Liver (tissue), 3 donors: Measurements from ENCODE around the gene B3GNT2.

Experiments used
- CTCF ChIP-seq: fragments of 150-350 bp; IDR thresholded peaks from 2 replicates; pipeline ENCODE4 v1.5.1; 2017; ENCODE audit warnings: improper control_type of control experiment, low read depth, low read length; ENCODE audit not compliant: missing input control
- FOXA1 ChIP-seq: IDR thresholded peaks from 2 replicates; pipeline ENCODE4 v1.6.1; 2016; ENCODE audit warnings: antibody characterized with exemption
- GABPA ChIP-seq, 2 donors: IDR thresholded peaks in 1 of 2; conservative IDR thresholded peaks in 1 of 2; 2 replicates each; pipeline ENCODE4 v1.6.1; 2016; ENCODE audit warnings: antibody characterized with exemption in 2 of 2, mild to moderate bottlenecking in 1 of 2, moderate library complexity in 1 of 2
- HNF4A ChIP-seq, 2 donors: conservative IDR thresholded peaks; 2 replicates each; pipeline ENCODE4 v1.6.1; 2016; ENCODE audit warnings: antibody characterized with exemption in 2 of 2, mild to moderate bottlenecking in 2 of 2
- JUND ChIP-seq, 2 donors: IDR thresholded peaks; 2 replicates each; pipeline ENCODE4 v1.6.1; 2016; ENCODE audit warnings: antibody characterized with exemption in 2 of 2
- MAX ChIP-seq: IDR thresholded peaks from 2 replicates; pipeline ENCODE4 v1.6.1; 2016; ENCODE audit warnings: antibody characterized with exemption
- NR2F2 ChIP-seq: IDR thresholded peaks from 2 replicates; pipeline ENCODE4 v1.6.1; 2016; ENCODE audit warnings: antibody characterized with exemption
- RAD21 ChIP-seq, 2 donors: IDR thresholded peaks; 2 replicates each; pipeline ENCODE4 v1.6.1; 2016; ENCODE audit warnings: antibody characterized with exemption in 2 of 2, mild to moderate bottlenecking in 2 of 2
- REST ChIP-seq: IDR thresholded peaks from 2 replicates; pipeline ENCODE4 v1.6.1; 2016; ENCODE audit warnings: antibody characterized with exemption, mild to moderate bottlenecking
- RXRA ChIP-seq, 2 donors: IDR thresholded peaks; 2 replicates each; pipeline ENCODE4 v1.6.1; 2017 to 2018; ENCODE audit warnings: antibody characterized with exemption in 2 of 2, mild to moderate bottlenecking in 1 of 2
- SP1 ChIP-seq: IDR thresholded peaks from 2 replicates; pipeline ENCODE4 v1.6.1; 2018; ENCODE audit warnings: antibody characterized with exemption, mild to moderate bottlenecking
- TAF1 ChIP-seq: conservative IDR thresholded peaks from 2 replicates; pipeline ENCODE4 v1.6.1; 2016; ENCODE audit warnings: antibody characterized with exemption, mild to moderate bottlenecking
- ZBTB33 ChIP-seq: IDR thresholded peaks from 2 replicates; pipeline ENCODE4 v1.6.1; 2016; ENCODE audit warnings: antibody characterized with exemption
- donor health status: healthy.
- donor health status: healthy.

- TF ChIP-seq CTCF = no peak
- no peak for TF ChIP-seq GABPA (IDR thresholded peaks at IDR 0.05 in 1 of 2, conservative IDR thresholded peaks at IDR 0.05 in 1 of 2)
- no peak for TF ChIP-seq TAF1
- no peak for TF ChIP-seq NR2F2
- no peak for TF ChIP-seq SP1
- no peak for TF ChIP-seq RXRA (IDR thresholded peaks at IDR 0.05)
- no peak for TF ChIP-seq RAD21 (IDR thresholded peaks at IDR 0.05)
- no peak for TF ChIP-seq JUND (IDR thresholded peaks at IDR 0.05)
- TF ChIP-seq FOXA1 = no peak
- no peak for TF ChIP-seq MAX
- TF ChIP-seq ZBTB33 = no peak
- no peak for TF ChIP-seq REST
- no peak for TF ChIP-seq HNF4A (conservative IDR thresholded peaks at IDR 0.05)
Observed at GRCh38 chr2:62215306-62216064, 19.6 kb downstream of the B3GNT2 start.
